ENCODE measurements around the gene TRAPPC3. TPM values are rescaled to one million over a fixed set of nuclear protein-coding genes. Genes with fewer than 3 reads are reported as not detected.

The TRAPPC3 gene
- total RNA-seq, 1 experiment from 2014 or later, result 158 TPM

DNA sequence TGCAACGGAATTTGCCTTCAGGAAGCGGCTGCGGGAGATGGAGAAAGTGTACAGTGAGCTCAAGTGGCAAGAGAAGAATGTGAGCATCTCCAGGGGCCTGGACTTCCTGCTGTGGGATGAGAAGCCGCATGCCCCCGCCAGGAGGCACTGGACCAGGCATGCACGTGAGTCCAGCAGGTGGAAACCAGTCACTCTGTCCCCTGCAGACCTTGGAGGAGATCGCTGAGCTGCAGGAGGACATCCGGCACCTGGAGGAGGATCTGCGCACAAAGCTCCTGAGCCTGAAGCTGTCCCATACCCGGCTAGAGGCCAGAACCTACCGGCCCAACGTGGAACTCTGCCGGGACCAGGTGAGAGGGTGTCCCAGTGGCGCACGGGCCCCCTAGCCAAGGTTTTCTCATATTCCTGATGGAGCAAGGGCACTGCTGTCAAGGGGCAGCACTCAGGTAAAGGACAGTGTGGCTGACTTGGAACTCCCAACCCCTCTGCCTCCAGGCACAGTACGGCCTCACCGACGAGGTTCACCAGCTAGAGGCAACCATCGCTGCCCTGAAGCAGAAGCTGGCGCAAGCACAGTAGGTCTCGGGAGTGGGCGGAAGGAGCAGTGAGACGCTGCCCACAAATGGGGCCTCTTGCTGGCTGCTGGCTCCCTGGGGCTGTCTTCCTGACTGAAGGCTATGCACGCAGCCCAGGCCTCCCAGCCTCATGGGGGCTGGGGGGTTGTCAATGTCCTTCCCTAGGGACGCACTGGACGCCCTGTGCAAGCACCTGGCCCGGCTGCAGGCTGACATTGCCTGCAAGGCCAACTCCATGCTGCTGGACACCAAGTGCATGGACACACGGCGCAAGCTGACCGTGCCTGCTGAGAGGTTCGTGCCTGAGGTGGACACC, 61.8 kb downstream of the TRAPPC3 start:
- peaks cover 22% of the 10 kb centered on the region for H3K36me3 ChIP-seq
- H3K27me3 ChIP-seq, result no peaks in the 10 kb centered on the region
- no peak overlapping the region for H3K4me3 ChIP-seq
- no peaks in the 10 kb centered on the region for H3K9me3 ChIP-seq
- no peak for DNase-seq

Other genes with a start within 250 kb of the TRAPPC3 start
- gene AGO3, start 218.4 kb downstream of the TRAPPC3 start, total RNA-seq (2014; rRNA removed; shearing (Covaris generic); ENCODE audit: low replicate concordance), result 4.3 and 31.5 TPM in 2 replicates
- gene TEKT2, start 65.4 kb downstream of the TRAPPC3 start, total RNA-seq (2014; rRNA removed; shearing (Covaris generic); ENCODE audit: low replicate concordance), result not detected in 2 replicates
- gene ADPRS, start 60.6 kb downstream of the TRAPPC3 start, total RNA-seq (2014; rRNA removed; shearing (Covaris generic); ENCODE audit: low replicate concordance), result 64.5 and 65.4 TPM in 2 replicates
- gene COL8A2, start 24.3 kb downstream of the TRAPPC3 start, total RNA-seq (2014; rRNA removed; shearing (Covaris generic); ENCODE audit: low replicate concordance), result 0.99 and 1.4 TPM in 2 replicates
- gene MAP7D1, start 6.7 kb upstream of the TRAPPC3 start, total RNA-seq (2014; rRNA removed; shearing (Covaris generic); ENCODE audit: low replicate concordance), result 104 and 154 TPM in 2 replicates
- 77.6 and 84.6 TPM in 2 replicates for gene THRAP3, start 75.0 kb upstream of the TRAPPC3 start, total RNA-seq (2014; rRNA removed; shearing (Covaris generic); ENCODE audit: low replicate concordance)
- gene SH3D21, start 156.9 kb upstream of the TRAPPC3 start, total RNA-seq (2014; rRNA removed; shearing (Covaris generic); ENCODE audit: low replicate concordance), result 0.03 TPM in 1 of 2 replicates, not detected in the other
- gene EVA1B, start 174.2 kb upstream of the TRAPPC3 start, total RNA-seq (2014; rRNA removed; shearing (Covaris generic); ENCODE audit: low replicate concordance), result 1.9 and 7.0 TPM in 2 replicates
- gene STK40, start 236.4 kb upstream of the TRAPPC3 start, total RNA-seq (2014; rRNA removed; shearing (Covaris generic); ENCODE audit: low replicate concordance), result 10.0 and 13.2 TPM in 2 replicates
- gene LSM10, start 248.4 kb upstream of the TRAPPC3 start, total RNA-seq (2014; rRNA removed; shearing (Covaris generic); ENCODE audit: low replicate concordance), result 32.0 and 53.7 TPM in 2 replicates